DMS114 treated with DMSO at 0.1 percent for 48 hours (cell line): ENCODE data around the gene RNASET2.
"Not testable (repeated sequence)": the region's sequence is repeated elsewhere in the genome, so short reads cannot be mapped to it uniquely, and the experiment has no call there.

ENCODE experiments used
- DNase-seq: peaks from one replicate; lab custom pipeline; 2025; ENCODE audit not compliant: unreplicated experiment; lab: John Stamatoyannopoulos, UW

Gene RNASET2

GRCh38 chr6:166929542-166930189 is 26.7 kb downstream of the RNASET2 start:
- no peak for DNase-seq

- DNase-seq = no peak
Measured at GRCh38 chr6:166928644-166929541, 27.5 kb downstream of the RNASET2 start.

GRCh38 chr6:166927935-166928643 is 28.3 kb downstream of the RNASET2 start:
- no peak for DNase-seq

GRCh38 chr6:166927240-166927934 is 29.0 kb downstream of the RNASET2 start:
- DNase-seq = no peak

DNA sequence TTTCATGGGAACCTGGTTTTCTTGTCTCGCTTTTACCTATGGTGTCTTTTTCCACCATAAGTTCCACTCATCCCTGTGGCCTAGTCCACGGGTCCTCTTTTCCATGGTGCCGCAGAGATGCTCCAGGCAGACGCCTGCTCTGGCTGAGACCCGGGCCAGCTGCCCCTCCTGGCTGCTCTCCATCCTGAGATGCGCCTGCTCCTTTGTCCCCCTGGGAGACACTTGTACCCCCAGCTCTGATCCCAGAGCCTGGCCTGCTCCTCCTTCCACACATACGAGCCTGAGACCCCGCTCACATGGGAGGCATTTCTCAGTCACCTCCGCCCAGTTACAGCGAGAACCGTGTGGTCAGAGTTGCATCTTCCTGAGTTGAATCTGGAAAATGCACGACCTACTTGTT is 29.6 kb downstream of the RNASET2 start:
- DNase-seq = no peak

DNA sequence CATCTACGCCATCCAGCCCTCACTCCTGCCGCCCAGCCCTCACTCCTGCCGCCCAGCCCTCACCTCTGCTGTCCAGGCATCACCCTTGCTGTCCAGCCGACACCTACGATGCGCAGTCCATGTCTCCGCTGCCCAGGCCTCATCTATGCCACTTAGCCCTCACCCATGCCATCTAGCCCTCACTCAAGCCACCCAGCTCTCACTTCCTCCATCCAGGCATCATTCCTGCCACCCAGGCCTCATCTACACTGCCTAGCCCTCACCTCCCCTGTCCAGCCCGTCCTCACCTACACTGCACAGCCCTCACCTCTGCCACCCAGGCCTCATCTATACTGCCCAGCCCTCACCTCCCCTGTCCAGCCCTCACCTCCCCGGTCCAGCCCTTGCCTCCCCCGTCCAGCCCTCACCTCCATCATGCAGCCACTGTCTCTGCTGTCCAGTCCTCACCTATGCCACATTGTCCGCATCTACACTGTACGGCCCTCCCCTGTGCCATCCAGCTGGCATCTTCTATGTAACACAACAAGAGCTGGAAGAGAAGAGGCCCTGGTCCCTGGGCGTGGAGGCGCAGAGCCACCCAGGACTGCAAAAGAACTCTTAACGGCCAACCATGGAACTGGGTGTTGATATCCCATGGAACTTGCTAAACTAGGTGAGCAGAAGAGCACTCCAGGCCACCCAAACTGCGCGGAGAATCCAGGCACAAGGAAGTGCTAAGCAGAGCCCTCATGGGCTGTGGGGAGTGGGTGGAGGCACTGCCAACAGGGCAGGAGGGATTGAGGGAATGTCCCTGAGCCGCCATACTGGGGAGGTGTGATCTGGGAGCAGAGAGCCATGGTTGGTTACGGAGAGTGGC is 31.0 kb downstream of the RNASET2 start:
- no peak for DNase-seq

- no peak for DNase-seq
Measured at GRCh38 chr6:166924531-166924930, 31.8 kb downstream of the RNASET2 start.

GRCh38 chr6:166922937-166923336 is 33.4 kb downstream of the RNASET2 start:
- no peak for DNase-seq

- no peak for DNase-seq
Measured at GRCh38 chr6:166921570-166921969, 34.8 kb downstream of the RNASET2 start.

GRCh38 chr6:166916824-166917223 is 39.5 kb downstream of the RNASET2 start:
- DNase-seq = no peak

GRCh38 chr6:166915484-166915883 is 40.9 kb downstream of the RNASET2 start:
- DNase-seq = not testable (repeated sequence)

GRCh38 chr6:166914952-166915351 is 41.4 kb downstream of the RNASET2 start:
- DNase-seq = not testable (repeated sequence)

- DNase-seq = no peak
Measured at GRCh38 chr6:166911248-166911677, 45.1 kb downstream of the RNASET2 start.

GRCh38 chr6:166910601-166911000 is 45.7 kb downstream of the RNASET2 start:
- no peak for DNase-seq

DNA sequence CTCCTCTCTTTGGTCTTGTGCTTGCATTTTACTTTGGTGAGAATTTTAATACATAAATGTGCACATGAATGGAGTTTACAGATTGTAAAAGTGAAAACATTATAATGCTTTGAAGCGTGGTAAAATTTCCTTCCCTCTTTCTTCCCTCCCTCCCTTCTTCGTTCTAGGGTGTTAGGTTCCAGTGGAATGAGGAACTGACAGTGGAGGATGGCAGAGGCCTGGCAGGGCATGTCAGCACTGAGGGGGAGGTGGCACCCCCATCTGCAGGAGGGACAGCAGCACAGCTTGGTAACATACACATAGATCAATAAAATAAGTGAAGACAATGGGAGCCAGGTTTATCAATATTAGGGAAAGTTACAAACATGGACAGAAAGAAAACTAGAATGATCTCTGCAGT is 47.5 kb downstream of the RNASET2 start:
- DNase-seq = no peak

GRCh38 chr6:166907871-166908806 is 48.2 kb downstream of the RNASET2 start:
- DNase-seq = no peak

GRCh38 chr6:166907373-166907841 is 48.9 kb downstream of the RNASET2 start:
- no peak for DNase-seq

GRCh38 chr6:166906376-166907044 is 49.8 kb downstream of the RNASET2 start:
- DNase-seq = no peak
